Stimulated activated CD8-positive, alpha-beta memory T cell treated with anti-CD3 and anti-CD28 coated beads, Interleukin-15, amount 100 ng/mL, for 1 hour (primary cell): ENCODE results near the gene SHROOM1.

ENCODE experiments used
- DNase-seq: peaks from one replicate; pipeline ENCODE4 v3.0.0-alpha.2; 2020; ENCODE audit warnings: low read depth

Gene SHROOM1

GRCh38 chr5:132853790-132854189, 23.3 kb upstream of the SHROOM1 start:
- DNase-seq: no peak

GRCh38 chr5:132853323-132853722, 22.9 kb upstream of the SHROOM1 start:
- DNase-seq: no peak

- DNase-seq: no peak
Measured at GRCh38 chr5:132850066-132850465, 19.6 kb upstream of the SHROOM1 start.

- no peak for DNase-seq
Measured at GRCh38 chr5:132849347-132849746, 18.9 kb upstream of the SHROOM1 start.

GRCh38 chr5:132848270-132848669, 17.8 kb upstream of the SHROOM1 start:
- DNase-seq: no peak

GRCh38 chr5:132841305-132841704, 10.9 kb upstream of the SHROOM1 start:
- DNase-seq: no peak

GRCh38 chr5:132840896-132841295, 10.4 kb upstream of the SHROOM1 start:
- DNase-seq: no peak

GRCh38 chr5:132840313-132840712, 9.9 kb upstream of the SHROOM1 start:
- DNase-seq: no peak

GRCh38 chr5:132839426-132840301, 9.2 kb upstream of the SHROOM1 start:
- no peak for DNase-seq

GRCh38 chr5:132838516-132839282, 8.3 kb upstream of the SHROOM1 start:
- DNase-seq: no peak

GRCh38 chr5:132837868-132838267, 7.4 kb upstream of the SHROOM1 start:
- DNase-seq: no peak

GRCh38 chr5:132836852-132837251, 6.4 kb upstream of the SHROOM1 start:
- DNase-seq: no peak

GRCh38 chr5:132834057-132834456, 3.6 kb upstream of the SHROOM1 start:
- no peak for DNase-seq

- no peak for DNase-seq
Measured at GRCh38 chr5:132832612-132833011, 2.2 kb upstream of the SHROOM1 start.

GRCh38 chr5:132831095-132831860, 831 bp upstream of the SHROOM1 start:
- no peak for DNase-seq

- DNase-seq: peak; percentile 35
Measured at GRCh38 chr5:132829742-132830435, 558 bp downstream of the SHROOM1 start.

- DNase-seq: no peak
Measured at GRCh38 chr5:132828846-132829494, 1.5 kb downstream of the SHROOM1 start.

GRCh38 chr5:132827943-132828673, 2.3 kb downstream of the SHROOM1 start:
- DNase-seq: no peak

- no peak for DNase-seq
Measured at GRCh38 chr5:132826424-132827082, 3.9 kb downstream of the SHROOM1 start.

- DNase-seq: no peak
Measured at GRCh38 chr5:132825834-132826391, 4.5 kb downstream of the SHROOM1 start.
